NCI-H2227 (cell line): Measurements from ENCODE around the gene ZNF563.

ENCODE experiments used
- DNase-seq: peaks from one replicate; lab custom pipeline; 2025; ENCODE audit not compliant: unreplicated experiment; lab: John Stamatoyannopoulos, UW

ZNF563 gene

GRCh38 chr19:12294249-12295158, 38.9 kb downstream of the ZNF563 start, which contains the start of gene ZNF44:
TSS of gene ZNF44 (minus strand) at chr19:12294883. CDS start at chr19:12294694, 189 bp downstream.
- peak; percentile 89 for DNase-seq

DNA sequence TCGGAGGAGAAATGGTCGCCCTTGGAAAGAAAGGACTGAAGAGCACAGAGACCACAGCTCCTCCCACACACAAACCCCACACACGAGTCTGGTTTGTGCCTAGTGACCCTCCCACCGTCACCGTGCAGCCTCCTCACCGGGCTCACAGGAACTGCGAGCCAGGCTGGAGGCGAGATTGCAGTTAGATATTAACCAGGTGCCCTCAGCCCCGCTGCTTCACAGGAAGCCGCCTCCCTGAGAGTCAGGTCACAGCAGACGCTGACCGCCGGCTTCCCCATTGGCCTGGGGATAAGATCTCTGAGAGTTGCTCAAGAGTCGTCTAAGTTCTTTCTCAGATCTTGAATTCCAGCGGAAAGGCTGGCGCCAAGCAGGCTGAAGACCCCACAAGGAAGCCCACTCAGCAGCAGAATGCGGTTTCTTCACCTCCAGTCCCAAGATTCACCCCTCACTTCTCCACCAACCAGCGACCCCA, 39.6 kb downstream of the ZNF563 start:
- DNase-seq = peak; percentile 33

DNA sequence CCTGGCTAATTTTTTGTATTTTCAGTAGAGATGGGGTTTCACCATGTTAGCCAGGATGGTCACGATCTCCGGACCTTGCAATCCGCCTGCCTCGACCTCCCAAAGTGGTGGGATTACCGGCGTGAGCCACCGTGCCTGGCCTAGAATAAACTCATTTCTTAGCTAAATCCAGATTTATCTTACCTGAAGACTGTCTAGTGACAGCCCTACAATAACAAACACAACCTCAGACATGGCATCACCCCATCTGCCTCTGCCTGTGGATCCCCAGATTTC, 43.7 kb downstream of the ZNF563 start:
- no peak for DNase-seq

DNA sequence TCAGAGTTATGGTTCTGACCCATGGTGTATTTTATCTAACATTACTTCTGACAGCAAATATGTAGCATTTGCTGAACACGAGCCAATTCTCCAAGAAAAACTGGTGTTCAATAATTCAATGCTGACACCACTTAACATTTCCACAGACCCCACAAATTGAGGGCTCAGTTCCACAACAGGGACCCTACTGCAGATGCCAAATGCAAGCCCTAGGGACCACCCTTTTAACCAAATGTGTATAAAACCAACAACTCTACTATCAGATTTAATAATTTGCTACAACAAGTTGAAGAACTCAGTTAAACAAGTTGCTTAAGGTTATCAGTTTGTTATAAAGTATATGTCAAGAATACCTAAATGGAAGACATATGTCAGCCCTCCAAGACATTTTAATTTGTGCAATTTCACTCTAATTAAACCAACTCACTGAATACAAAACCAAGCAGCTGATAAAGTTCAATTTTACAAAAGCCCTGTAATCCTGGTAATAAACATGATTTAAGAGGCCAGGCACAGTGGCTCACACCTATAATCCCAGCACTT, 45.4 kb downstream of the ZNF563 start:
- no peak for DNase-seq

DNA sequence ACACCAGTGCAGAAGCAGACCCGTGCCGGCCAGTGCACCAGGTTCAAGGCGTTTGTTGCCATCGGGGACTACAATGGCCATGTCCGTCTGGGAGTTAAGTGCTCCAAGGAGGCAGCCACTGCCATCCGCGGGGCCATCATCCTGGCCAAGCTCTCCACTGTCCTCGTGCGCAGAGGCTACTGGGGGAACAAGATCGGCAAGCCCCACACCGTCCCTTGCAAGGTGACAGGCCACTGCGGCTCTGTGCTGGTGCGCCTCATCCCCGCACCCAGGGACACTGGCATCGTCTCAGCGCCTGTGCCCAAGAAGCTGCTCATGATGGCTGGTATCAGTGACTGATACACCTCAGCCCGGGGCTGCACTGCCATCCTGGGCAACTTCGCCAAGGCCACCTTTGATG, 48.8 kb downstream of the ZNF563 start:
- no peak for DNase-seq

DNA sequence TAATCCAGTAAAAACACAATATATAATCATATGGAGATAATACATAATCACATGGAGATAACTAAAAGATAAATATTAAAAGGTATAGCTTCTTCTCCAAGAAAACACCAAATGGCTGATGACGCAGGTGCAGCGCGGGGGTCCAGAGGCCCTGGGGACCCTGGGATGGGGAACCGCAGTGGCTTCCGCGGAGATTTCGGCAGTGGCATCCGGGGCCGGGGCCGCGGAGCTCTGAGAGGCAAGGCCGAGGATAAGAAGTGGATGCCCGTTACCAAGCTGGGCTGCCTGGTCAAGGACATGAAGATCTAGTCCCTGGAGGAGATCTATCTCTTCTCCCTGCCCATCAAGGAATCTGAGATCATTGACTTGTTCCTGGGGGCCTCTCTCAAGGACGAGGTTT, 49.2 kb downstream of the ZNF563 start:
- no peak for DNase-seq

DNA sequence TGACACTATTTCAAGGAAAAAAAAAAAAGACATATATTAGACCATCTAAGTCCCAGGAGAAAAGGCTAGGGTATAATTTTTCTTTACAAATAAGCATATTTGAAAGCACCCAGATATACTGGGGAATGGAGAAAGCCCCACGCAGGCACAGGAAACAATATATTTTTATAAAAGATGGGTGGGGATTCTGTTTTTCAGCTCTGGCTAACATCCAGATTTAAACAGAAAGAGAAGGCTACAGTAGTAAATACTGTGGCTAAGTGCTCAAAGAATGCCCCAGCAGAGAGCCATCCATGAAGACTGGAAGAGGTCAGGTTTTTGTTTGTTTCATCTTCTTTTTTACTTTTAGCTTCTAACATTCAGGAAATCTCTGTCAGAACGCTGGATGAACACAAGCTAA, 54.7 kb downstream of the ZNF563 start:
- no peak for DNase-seq

GRCh38 chr19:12272980-12273901, 60.2 kb downstream of the ZNF563 start:
- no peak for DNase-seq

- DNase-seq = no peak
Observed at GRCh38 chr19:12272386-12272785, 61.0 kb downstream of the ZNF563 start.

- no peak for DNase-seq
Observed at GRCh38 chr19:12270854-12271253, 62.6 kb downstream of the ZNF563 start.
